Spleen (tissue), 11 donors: ENCODE data around the gene OR1F1. TPM values are rescaled to one million over a fixed set of nuclear protein-coding genes. Genes with fewer than 3 reads are reported as not detected.
A peak's percentile ranks its signal among the peaks of the same experiment; 100 is the strongest.

Experiments
- DNase-seq: peaks from one replicate; pipeline ENCODE4 v3.0.0-alpha.2; 2020
- H3K27ac ChIP-seq, 8 donors: fragments of 200-600 bp; sonication (generic) in 7 of 8; 1 replicate in 4 of 8; 2 replicates in 4 of 8; pipeline versions ENCODE4 v1.5.0 to v1.8.0; 2016 to 2021; ENCODE audit warnings: inconsistent platforms in 4 of 8, mild to moderate bottlenecking in 4 of 8, moderate library complexity in 1 of 8
- H3K27me3 ChIP-seq, 7 donors: fragments of 200-600 bp; sonication (generic) in 6 of 7; replicated peaks in 1 of 7; 1 replicate in 4 of 7; 2 replicates in 3 of 7; pipeline versions ENCODE4 v1.5.0 to v1.8.0; 2016 to 2021; ENCODE audit warnings: inconsistent platforms in 3 of 7, mild to moderate bottlenecking in 1 of 7
- H3K36me3 ChIP-seq, 6 donors: fragments of 200-600 bp; sonication (generic) in 5 of 6; 1 replicate in 4 of 6; 2 replicates in 2 of 6; pipeline versions ENCODE4 v1.5.0 to v1.8.0; 2016 to 2021; ENCODE audit warnings: inconsistent platforms in 2 of 6
- H3K4me1 ChIP-seq, 6 donors: fragments of 200-600 bp; sonication (generic) in 5 of 6; 1 replicate in 3 of 6; 2 replicates in 3 of 6; pipeline versions ENCODE4 v1.5.0 to v1.8.0; 2016 to 2021; ENCODE audit warnings: inconsistent platforms in 3 of 6
- H3K4me3 ChIP-seq, 8 donors: fragments of 200-600 bp; sonication (generic) in 7 of 8; 1 replicate in 4 of 8; 2 replicates in 4 of 8; pipeline versions ENCODE4 v1.5.0 to v1.8.0; 2016 to 2021; ENCODE audit warnings: inconsistent platforms in 4 of 8, mild to moderate bottlenecking in 4 of 8, moderate library complexity in 2 of 8
- H3K9me3 ChIP-seq, 8 donors: fragments of 200-600 bp; sonication (generic) in 7 of 8; 1 replicate in 4 of 8; 2 replicates in 4 of 8; pipeline versions ENCODE4 v1.5.0 to v1.8.0; 2016 to 2021; ENCODE audit warnings: inconsistent platforms in 4 of 8
- CTCF ChIP-seq, 11 experiments: fragments of 200-600 bp in 7 of 11; fragments of 450-650 bp in 4 of 11; sonication (generic) in 4 of 11; IDR thresholded peaks in 8 of 11; conservative IDR thresholded peaks in 3 of 11; 1 replicate in 7 of 11; 2 replicates in 4 of 11; pipeline versions ENCODE4 v1.4.0 to v1.8.0; 2016 to 2021; ENCODE audit warnings: antibody characterized with exemption in 11 of 11, inconsistent platforms in 4 of 11, mild to moderate bottlenecking in 1 of 11
- POLR2A ChIP-seq, 3 donors: fragments of 450-650 bp; IDR thresholded peaks; one replicate each; pipeline ENCODE4 v1.5.1; 2017; ENCODE audit warnings: antibody characterized with exemption in 3 of 3, mild to moderate bottlenecking in 1 of 3
- POLR2AphosphoS5 ChIP-seq, 3 donors: sonication (generic); formaldehyde crosslinking; IDR thresholded peaks; one replicate each; pipeline ENCODE4 v1.5.1; 2017; ENCODE audit warnings: antibody characterized with exemption in 3 of 3
- WGBS, 5 donors: extraction: QIAGEN DNeasy Blood & Tissue Kit in 3 of 5; methylation state at CpG; one replicate each; pipeline versions ENCODE4 v1.1.5 to v1.1.7; 2013 to 2018; 5-methylcytosine and 5-hydroxymethylcytosine counted together
- intact Hi-C: fragments of 100-400 bp; cut with DNase I; formaldehyde crosslinking; loops from one replicate; pipeline ENCODE4 v1.15.0; 2023; ENCODE audit warnings: low total_unique reads
- polyA plus RNA-seq, 3 donors: library from polyadenylated mRNA; stranded (reverse); fragments of 200-250 nt; gene quantifications; one replicate each; pipeline ENCODE4 v1.2.1, GENCODE V29; 2013
- total RNA-seq, 7 donors: library from RNA; depleted of rRNA in 3 of 7; stranded (reverse); fragments of >200 nt in 3 of 7; fragmentation: NEBNext Ultra II Directional in 4 of 7; extraction: Animal tissue kit (Norgen Biotek cat#: 25700) in 4 of 7; gene quantifications; one replicate each; pipeline versions ENCODE4 v1.1.0 to v1.2.1, GENCODE V29; 2016 to 2021
- donor health status: healthy with polysubstance abuse.
- donor health status: DM: no; HTN: no; CAD: no; lungs with moderate emphysema.
- donor health status: DM: no; HTN: no; CAD: no.
- donor health status: Bipolar disorder and iron deficiency.
- donor health status: healthy.
- donor health status: DM: no; HTN: no; CAD: no.
- donor health status: DM: yes; HTN: yes; CAD: no.

Gene OR1F1
- total and polyA plus RNA-seq, 10 donors, result not detected

DNA sequence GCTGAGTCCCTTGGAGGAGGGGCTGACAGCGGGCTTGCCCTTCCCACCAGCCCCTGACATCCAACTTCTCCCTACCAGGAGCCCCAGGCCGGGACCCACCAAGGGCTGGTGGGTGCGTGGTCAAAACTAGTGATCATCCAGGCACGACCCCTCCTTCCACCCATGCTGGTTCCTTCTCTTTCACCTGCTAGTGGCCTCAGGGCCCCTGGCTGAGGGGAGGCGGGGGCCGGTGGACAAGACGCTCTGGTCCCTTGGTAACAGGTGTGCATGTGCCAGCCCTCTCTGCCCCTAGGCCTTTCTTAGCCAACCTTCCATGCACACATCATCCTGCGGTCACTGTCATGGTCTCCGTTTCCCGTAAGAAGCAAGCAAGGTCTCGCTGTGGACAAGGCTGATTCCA, 44.8 kb upstream of the OR1F1 start:
- no peaks in the 10 kb centered on the region for H3K9me3 ChIP-seq
- H3K36me3 ChIP-seq, result peaks cover 0 to 51% (median 45%) of the 10 kb centered on the region in 6 donors
- peaks cover 0 to 30% (median 11%) of the 10 kb centered on the region in 6 donors for H3K4me1 ChIP-seq
- intact Hi-C loops, result no loop called here
- WGBS, 5 donors, result 88 to 94% (median 93%) methylated on average over 9 to 11 of the region's 11 CpGs
- no peak for DNase-seq
- peak overlapping the region in 1 of 8 donors; percentile 79 for H3K27ac ChIP-seq
- H3K4me3 ChIP-seq, result no peak overlapping the region
- H3K27me3 ChIP-seq, result no peaks in the 10 kb centered on the region
- TF ChIP-seq POLR2AphosphoS5 (IDR thresholded peaks at IDR 0.05), result no peak
- no peak for TF ChIP-seq POLR2A (IDR thresholded peaks at IDR 0.05)
- no peak for TF ChIP-seq CTCF (IDR thresholded peaks at IDR 0.05 in 8 of 11, conservative IDR thresholded peaks at IDR 0.05 in 3 of 11)

GRCh38 chr16:3143598-3144320, 44.2 kb upstream of the OR1F1 start:
- 75 to 90% (median 78%) methylated on average over 11 to 23 of the region's 23 CpGs for WGBS, 5 donors
- Histone ChIP-seq H3K27ac (peak overlapping the region in 7 of 8 donors; percentile 39 to 79 (median 66)), H3K27me3 (no peaks in the 10 kb centered on the region), H3K9me3 (no peaks in the 10 kb centered on the region), H3K36me3 (peaks cover 0 to 45% (median 40%) of the 10 kb centered on the region in 6 donors), H3K4me3 (peak overlapping the region in 1 of 8 donors; percentile 47), H3K4me1 (peaks cover 0 to 31% (median 12%) of the 10 kb centered on the region in 6 donors)
- peak; percentile 87 for DNase-seq
- peak; percentile 42 to 69 (median 68) for TF ChIP-seq POLR2AphosphoS5 (IDR thresholded peaks at IDR 0.05)
- no peak for TF ChIP-seq POLR2A (IDR thresholded peaks at IDR 0.05)
- intact Hi-C loops, result no loop called here

GRCh38 chr16:3144321-3144983, 43.6 kb upstream of the OR1F1 start:
- WGBS, 5 donors, result 65 to 78% (median 71%) methylated on average over 17 to 18 of the region's 18 CpGs
- Histone ChIP-seq H3K9me3 (no peaks in the 10 kb centered on the region), H3K36me3 (peaks cover 0 to 38% (median 33%) of the 10 kb centered on the region in 6 donors), H3K4me1 (peaks cover 0 to 38% (median 18%) of the 10 kb centered on the region in 6 donors), H3K4me3 (peak overlapping the region in 1 of 8 donors; percentile 47), H3K27me3 (no peaks in the 10 kb centered on the region), H3K27ac (peak overlapping the region in 7 of 8 donors; percentile 39 to 79 (median 66))
- intact Hi-C loops, result no loop called here
- TF ChIP-seq POLR2A (IDR thresholded peaks at IDR 0.05) (no peak), CTCF (IDR thresholded peaks at IDR 0.05 in 8 of 11, conservative IDR thresholded peaks at IDR 0.05 in 3 of 11) (no peak), POLR2AphosphoS5 (IDR thresholded peaks at IDR 0.05) (no peak)
- no peak for DNase-seq

DNA sequence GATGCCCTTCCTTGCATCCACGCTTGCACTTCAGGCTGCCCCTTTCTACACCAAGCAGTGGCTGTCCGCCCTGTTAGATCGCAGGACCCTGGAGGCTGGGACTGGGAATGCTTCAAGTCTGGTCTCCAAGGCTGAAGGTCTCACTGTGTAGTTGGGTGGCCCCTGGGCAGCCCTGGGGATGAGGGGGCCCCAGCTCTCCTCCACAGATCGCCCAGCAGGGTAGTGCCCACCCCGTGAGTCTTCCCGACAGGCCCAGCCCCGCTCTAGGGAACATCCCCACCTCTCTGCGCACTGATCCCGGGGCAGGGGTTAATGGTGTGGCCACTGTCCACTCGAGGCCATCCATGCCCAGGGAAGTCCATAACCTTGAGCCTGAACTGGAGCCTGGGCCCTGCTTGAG, 42.9 kb upstream of the OR1F1 start:
- Histone ChIP-seq H3K27me3 (no peaks in the 10 kb centered on the region), H3K36me3 (peaks cover 0 to 31% (median 27%) of the 10 kb centered on the region in 6 donors), H3K4me3 (no peak overlapping the region), H3K27ac (peak overlapping the region in 3 of 8 donors; percentile 71 to 79 (median 74)), H3K9me3 (no peaks in the 10 kb centered on the region), H3K4me1 (peaks cover 0 to 45% (median 24%) of the 10 kb centered on the region in 6 donors)
- intact Hi-C loops, result no loop called here
- peak; percentile 69 for DNase-seq
- WGBS, 5 donors, result 66 to 89% (median 78%) methylated on average over 4 to 10 of the region's 10 CpGs
- TF ChIP-seq POLR2AphosphoS5 (IDR thresholded peaks at IDR 0.05) (no peak), CTCF (IDR thresholded peaks at IDR 0.05 in 8 of 11, conservative IDR thresholded peaks at IDR 0.05 in 3 of 11) (no peak), POLR2A (IDR thresholded peaks at IDR 0.05) (no peak)
